Measurements from ENCODE around the gene FCN1.

The FCN1 gene

GRCh38 chr9:134855900-134856377, 61.8 kb downstream of the FCN1 start:
- ChIA-PET CTCF (no interaction called here), POLR2A (no interaction called here)
- no peak for DNase-seq (ENCODE audit: extremely low spot score)
- TF ChIP-seq CTCF (IDR thresholded peaks at IDR 0.05; ENCODE audit: control extremely low read depth, extremely low read depth, low read depth, missing control alignments) = no peak
